ENCODE measurements around the gene MRNIP. TPM values are rescaled to one million over a fixed set of nuclear protein-coding genes. Genes with fewer than 3 reads are reported as not detected.

The MRNIP gene
- total RNA-seq, 1 donor = 11.0 TPM

- peak overlapping the region; percentile 49 for H3K4me3 ChIP-seq (ENCODE audit: low read depth, low read length)
- no peak for TF ChIP-seq CTCF (IDR thresholded peaks at IDR 0.05; ENCODE audit: insufficient read depth, low read length)
- no peak for DNase-seq (ENCODE audit: low read depth)
Measured at GRCh38 chr5:179817890-179818745, 40.5 kb downstream of the MRNIP start.

- no peak for DNase-seq (ENCODE audit: low read depth)
- H3K4me3 ChIP-seq (ENCODE audit: low read depth, low read length) = no peak overlapping the region
- TF ChIP-seq CTCF (IDR thresholded peaks at IDR 0.05; ENCODE audit: insufficient read depth, low read length) = no peak
Measured at GRCh38 chr5:179817470-179817840, 41.2 kb downstream of the MRNIP start.

GRCh38 chr5:179816796-179817469, 41.7 kb downstream of the MRNIP start:
- H3K4me3 ChIP-seq (ENCODE audit: low read depth, low read length) = peak overlapping the region; percentile 25
- no peak for DNase-seq (ENCODE audit: low read depth)
- TF ChIP-seq CTCF (IDR thresholded peaks at IDR 0.05; ENCODE audit: insufficient read depth, low read length) = no peak

GRCh38 chr5:179816401-179816795, 42.2 kb downstream of the MRNIP start:
- TF ChIP-seq CTCF (IDR thresholded peaks at IDR 0.05; ENCODE audit: insufficient read depth, low read length) = no peak
- no peak overlapping the region for H3K4me3 ChIP-seq (ENCODE audit: low read depth, low read length)
- no peak for DNase-seq (ENCODE audit: low read depth)

- no peak for DNase-seq (ENCODE audit: low read depth)
- no peak for TF ChIP-seq CTCF (IDR thresholded peaks at IDR 0.05; ENCODE audit: insufficient read depth, low read length)
- H3K4me3 ChIP-seq (ENCODE audit: low read depth, low read length) = no peak overlapping the region
Measured at GRCh38 chr5:179815491-179816249, 42.9 kb downstream of the MRNIP start.

- DNase-seq (ENCODE audit: low read depth) = no peak
- H3K4me3 ChIP-seq (ENCODE audit: low read depth, low read length) = no peak overlapping the region
- TF ChIP-seq CTCF (IDR thresholded peaks at IDR 0.05; ENCODE audit: insufficient read depth, low read length) = no peak
Measured at GRCh38 chr5:179814090-179814489, 44.5 kb downstream of the MRNIP start.
